HepG2 (cell line): ENCODE measurements around the gene SH2D6. TPM values are rescaled to one million over a fixed set of nuclear protein-coding genes. Genes with fewer than 3 reads are reported as not detected.

ENCODE experiments used
- ATAC-seq: fragments of 200-7000 bp; cut with Tn5 transposase; 3 replicates; pipeline ENCODE4 v1.9.1; 2020; ENCODE audit warnings: mild to moderate bottlenecking, moderate library complexity
- BruUV-seq: library from RNA; stranded (reverse); fragments of 400-500 nt; replicated peaks from 2 replicates; lab custom pipeline; 2021; lab: Mats Ljungman, UMichigan
- CTCF ChIA-PET: fragments of 300-600 bp; formaldehyde crosslinking; extraction: SDS; loops from one replicate; lab custom pipeline; 2021; ENCODE audit warnings: low total read pairs, inconsistent platforms, low intra/inter-chr PET ratio; lab: Yijun Ruan, JAX
- POLR2A ChIA-PET: fragments of 350-600 bp; sonication (Branson Sonifier 250); formaldehyde crosslinking; loops from one replicate; lab custom pipeline; 2020; ENCODE audit warnings: antibody characterized with exemption, inconsistent platforms; lab: Yijun Ruan, JAX
- DNase-seq: peaks from one replicate; pipeline ENCODE4 v3.0.0-alpha.2; 2015; ENCODE audit warnings: low spot score
- FAIRE-seq: peaks from 3 replicates; lab custom pipeline; 2011; peaks lifted over from hg19 to GRCh38; lab: Jason Lieb, UNC
- H2AFZ ChIP-seq: one replicate; pipeline ENCODE4 v1.6.1; 2011; ENCODE audit warnings: low read length, inconsistent platforms
- H3K27ac ChIP-seq: fragments of 300-600 bp; 3 replicates; pipeline ENCODE4 v1.8.0; 2011; ENCODE audit warnings: mixed run types, mild to moderate bottlenecking, mixed read lengths, low read length, inconsistent platforms; ENCODE audit not compliant: insufficient read depth; ENCODE audit errors: extremely low read length
- H3K27me3 ChIP-seq, 2 experiments: fragments of 200-600 bp in 1 of 2; 2 replicates in 1 of 2; 3 replicates in 1 of 2; pipeline versions ENCODE4 v1.6.0 to v1.8.0; 2011; ENCODE audit warnings: low read length in 2 of 2, mild to moderate bottlenecking in 2 of 2, moderate library complexity in 2 of 2, inconsistent platforms in 1 of 2; ENCODE audit not compliant: insufficient read depth in 2 of 2, control insufficient read depth in 1 of 2
- H3K36me3 ChIP-seq, 2 experiments: fragments of 200-600 bp in 1 of 2; replicated peaks in 1 of 2; 2 replicates in 1 of 2; 3 replicates in 1 of 2; pipeline versions ENCODE4 v1.5.1 to v1.8.0; 2011; ENCODE audit warnings: low read length in 2 of 2, inconsistent platforms in 1 of 2; ENCODE audit not compliant: insufficient read depth in 2 of 2, control insufficient read depth in 1 of 2
- H3K4me1 ChIP-seq: 2 replicates; pipeline ENCODE4 v1.5.1; 2012; ENCODE audit warnings: low read length, inconsistent platforms; ENCODE audit not compliant: insufficient read depth
- H3K4me2 ChIP-seq: 2 replicates; pipeline ENCODE4 v1.6.0; 2011; ENCODE audit warnings: low read depth, low read length, inconsistent platforms
- H3K4me3 ChIP-seq, 3 experiments: fragments of 200-600 bp in 1 of 3; sonication (generic), shearing (Covaris generic) in 1 of 3; replicated peaks in 1 of 3; 2 replicates each; pipeline ENCODE4 v1.5.1; 2011 to 2016; ENCODE audit warnings: low read length in 3 of 3, inconsistent platforms in 2 of 3, low read depth in 2 of 3, mild to moderate bottlenecking in 2 of 3, control low read depth in 1 of 3, mixed read lengths in 1 of 3; ENCODE audit not compliant: insufficient read depth in 1 of 3
- H3K79me2 ChIP-seq: one replicate; pipeline ENCODE4 v1.6.1; 2011; ENCODE audit warnings: low read length, inconsistent platforms; ENCODE audit not compliant: insufficient read depth
- H3K9ac ChIP-seq: 2 replicates; pipeline ENCODE4 v1.6.0; 2011; ENCODE audit warnings: mild to moderate bottlenecking, low read depth, low read length, inconsistent platforms; ENCODE audit not compliant: insufficient read depth
- H3K9me3 ChIP-seq: 2 replicates; pipeline ENCODE4 v1.5.1; 2012; ENCODE audit warnings: mild to moderate bottlenecking, low read length
- H4K20me1 ChIP-seq: 2 replicates; pipeline ENCODE4 v1.6.0; 2011; ENCODE audit warnings: inconsistent platforms, mild to moderate bottlenecking, low read length, moderate library complexity; ENCODE audit not compliant: insufficient read depth
- CHCHD3 ChIP-seq: sonication (generic); formaldehyde crosslinking; IDR thresholded peaks from 2 replicates; pipeline ENCODE4 v1.8.0; 2022; ENCODE audit warnings: mild to moderate bottlenecking, missing genetic modification reagents, moderate library complexity
- HIVEP1 ChIP-seq: sonication (generic); formaldehyde crosslinking; IDR thresholded peaks from 2 replicates; pipeline ENCODE4 v1.4.0; 2020; ENCODE audit warnings: mild to moderate bottlenecking, missing genetic modification reagents
- KLF6 ChIP-seq: IDR thresholded peaks from 2 replicates; pipeline ENCODE4 v1.8.0; 2016; ENCODE audit warnings: missing biosample characterization, missing genetic modification reagents
- NFATC3 ChIP-seq: sonication (generic); formaldehyde crosslinking; IDR thresholded peaks from 2 replicates; pipeline ENCODE4 v1.5.1; 2020; ENCODE audit warnings: mild to moderate bottlenecking, missing genetic modification reagents
- SYNCRIP ChIP-seq: fragments of 200-400 bp; formaldehyde crosslinking; IDR thresholded peaks from 2 replicates; pipeline ENCODE4 v1.6.1; 2018; ENCODE audit warnings: mild to moderate bottlenecking, low read depth, low read length; ENCODE audit not compliant: insufficient read depth
- TRIM24 ChIP-seq: sonication (generic); formaldehyde crosslinking; IDR thresholded peaks from 2 replicates; pipeline ENCODE4 v1.8.0; 2022; ENCODE audit warnings: mild to moderate bottlenecking, missing genetic modification reagents
- ZFP82 ChIP-seq: sonication (generic); formaldehyde crosslinking; IDR thresholded peaks from 2 replicates; pipeline ENCODE4 v1.5.1; 2020; ENCODE audit warnings: mild to moderate bottlenecking, missing genetic modification reagents, borderline replicate concordance
- ZNF441 ChIP-seq: sonication (generic); formaldehyde crosslinking; IDR thresholded peaks from 2 replicates; pipeline ENCODE4 v1.7.0; 2021; ENCODE audit warnings: missing genetic modification reagents, borderline replicate concordance
- ZNF530 ChIP-seq: sonication (generic); formaldehyde crosslinking; IDR thresholded peaks from 2 replicates; pipeline ENCODE4 v1.5.0; 2020; ENCODE audit warnings: low read depth, mild to moderate bottlenecking, missing genetic modification reagents
- ZNF670 ChIP-seq: sonication (generic); formaldehyde crosslinking; IDR thresholded peaks from 2 replicates; pipeline ENCODE4 v1.8.0; 2022; ENCODE audit warnings: mild to moderate bottlenecking, missing genetic modification reagents, borderline replicate concordance
- ZNF713 ChIP-seq: sonication (generic); formaldehyde crosslinking; IDR thresholded peaks from 2 replicates; pipeline ENCODE4 v1.4.0; 2020; ENCODE audit warnings: mild to moderate bottlenecking, missing genetic modification reagents
- ZNF720 ChIP-seq: sonication (generic); formaldehyde crosslinking; IDR thresholded peaks from 2 replicates; pipeline ENCODE4 v1.4.0; 2020; ENCODE audit warnings: missing genetic modification reagents
- WGBS: methylation state at CpG from one replicate; pipeline ENCODE4 v1.1.6; 2017; ENCODE audit warnings: low lambda C conversion rate; 5-methylcytosine and 5-hydroxymethylcytosine counted together
- in situ Hi-C: cut with HindIII; loops from 2 replicates; pipeline ENCODE4 v1.10.0; 2017; ENCODE audit warnings: low pct_unique_long_range_greater_than_20kb; ENCODE audit not compliant: extremely low pct_ligation_motif_present
- intact Hi-C: fragments of 100-400 bp; cut with micrococcal nuclease; formaldehyde crosslinking; loops from one replicate; pipeline ENCODE4 v1.10.0; 2022; ENCODE audit not compliant: unreplicated experiment
- polyA plus RNA-seq, 8 experiments: library from polyadenylated mRNA; depleted of rRNA in 3 of 8; stranded (reverse) in 7 of 8; unstranded in 1 of 8; fragments of >200 nt; fragmentation: Illumina TruSeq in 4 of 8; extraction: Trizol in 4 of 8; gene quantifications; 2 replicates each; pipeline versions ENCODE4 v1.2.1 to v1.2.3, GENCODE V29; 2011 to 2016; ENCODE audit warnings: low read depth in 4 of 8, missing spikeins in 1 of 8, mixed read lengths in 1 of 8; ENCODE audit not compliant: insufficient read depth in 1 of 8
- total RNA-seq, 5 experiments: library from RNA; depleted of rRNA; stranded (reverse); fragments of >200 nt; fragmentation: Illumina TruSeq; extraction: Trizol; gene quantifications; 2 replicates each; pipeline ENCODE4 v1.2.3, GENCODE V29; 2016; ENCODE audit warnings: low read depth in 1 of 5
- TF ChIP-seq, protein P1 (sequence below): IDR thresholded peaks from 2 replicates; pipeline ENCODE4 v1.6.1; 2016; ENCODE audit warnings: mild to moderate bottlenecking
- TF ChIP-seq, protein P2 (sequence below): IDR thresholded peaks from 2 replicates; pipeline ENCODE4 v1.6.1; 2016; ENCODE audit warnings: missing biosample characterization, missing genetic modification reagents, low read depth
- TF ChIP-seq, protein P3 (sequence below): sonication (generic); formaldehyde crosslinking; IDR thresholded peaks from 2 replicates; pipeline ENCODE4 v1.8.0; 2023; ENCODE audit warnings: mild to moderate bottlenecking, missing genetic modification reagents
- TF ChIP-seq, protein P4 (sequence below): sonication (generic); formaldehyde crosslinking; IDR thresholded peaks from 2 replicates; pipeline ENCODE4 v1.8.0; 2022; ENCODE audit warnings: mild to moderate bottlenecking, missing genetic modification reagents
- TF ChIP-seq, protein P5 (sequence below): sonication (generic); formaldehyde crosslinking; IDR thresholded peaks from 2 replicates; pipeline ENCODE4 v1.5.1; 2020; ENCODE audit warnings: missing genetic modification reagents, mild to moderate bottlenecking, borderline replicate concordance
- TF ChIP-seq, protein P6 (sequence below): sonication (generic); formaldehyde crosslinking; IDR thresholded peaks from 2 replicates; pipeline ENCODE4 v1.5.0; 2020; ENCODE audit warnings: missing genetic modification reagents

SH2D6 gene
- total and polyA plus RNA-seq, 2 of the 13 experiments (the other 11 are each of a cell fraction or from before 2014, with no cell fraction given) = 0.11 to 0.26 TPM

DNA sequence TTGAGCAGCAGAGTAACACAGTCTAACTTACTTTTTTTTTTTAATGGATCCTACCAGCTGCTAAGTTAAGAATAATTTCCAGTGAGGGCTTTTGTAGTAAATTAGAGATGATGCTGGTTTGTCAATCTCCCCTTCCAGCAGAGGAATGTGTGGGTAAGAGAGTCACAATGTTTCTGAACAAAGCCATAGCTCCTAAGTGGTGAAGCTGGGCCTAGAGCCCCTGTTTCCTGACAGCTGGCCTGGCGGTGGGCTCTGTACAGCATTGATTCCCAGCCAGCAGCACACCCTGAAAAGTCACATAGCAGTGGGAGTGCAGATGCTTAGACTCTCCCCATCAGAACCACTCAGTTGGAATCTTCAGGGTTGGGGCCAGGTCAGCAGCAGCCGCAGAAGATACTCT is 32.8 kb upstream of the SH2D6 start:
- H3K36me3 ChIP-seq = peaks cover 0 to 6% of the 10 kb centered on the region in 2 experiments; a peak in 3 of 5 replicates
- no peaks in the 10 kb centered on the region for H3K9me3 ChIP-seq
- in situ Hi-C loops = no loop called here
- no TSS peak for BruUV-seq
- no peaks in the 10 kb centered on the region for H3K79me2 ChIP-seq
- no peak overlapping the region for H3K9ac ChIP-seq
- no peak for ATAC-seq
- H3K27me3 ChIP-seq = no peaks in the 10 kb centered on the region
- H3K4me3 ChIP-seq = no peak overlapping the region
- no peak for FAIRE-seq
- no peak overlapping the region for H3K27ac ChIP-seq
- no peaks in the 10 kb centered on the region for H4K20me1 ChIP-seq
- H3K4me2 ChIP-seq = no peak overlapping the region
- H3K4me1 ChIP-seq = no peaks in the 10 kb centered on the region
- H2AFZ ChIP-seq = no peak overlapping the region
- WGBS = 100% methylated on average over 2 of the region's 2 CpGs
- POLR2A ChIA-PET = interaction anchor here (2.2 kb wide), 1 partner anchor 210 kb away, joined by 5 read pairs; the partner anchor contains the start of gene RNF181
- DNase-seq = no peak
- CTCF ChIA-PET = no interaction called here
- intact Hi-C loops = no loop called here
- no peak for TF ChIP-seq ZNF713 (CRISPR knock-in tag)
- TF ChIP-seq, protein P1, sequence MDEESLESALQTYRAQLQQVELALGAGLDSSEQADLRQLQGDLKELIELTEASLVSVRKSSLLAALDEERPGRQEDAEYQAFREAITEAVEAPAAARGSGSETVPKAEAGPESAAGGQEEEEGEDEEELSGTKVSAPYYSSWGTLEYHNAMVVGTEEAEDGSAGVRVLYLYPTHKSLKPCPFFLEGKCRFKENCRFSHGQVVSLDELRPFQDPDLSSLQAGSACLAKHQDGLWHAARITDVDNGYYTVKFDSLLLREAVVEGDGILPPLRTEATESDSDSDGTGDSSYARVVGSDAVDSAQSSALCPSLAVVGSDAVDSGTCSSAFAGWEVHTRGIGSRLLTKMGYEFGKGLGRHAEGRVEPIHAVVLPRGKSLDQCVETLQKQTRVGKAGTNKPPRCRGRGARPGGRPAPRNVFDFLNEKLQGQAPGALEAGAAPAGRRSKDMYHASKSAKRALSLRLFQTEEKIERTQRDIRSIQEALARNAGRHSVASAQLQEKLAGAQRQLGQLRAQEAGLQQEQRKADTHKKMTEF (CRISPR knock-in tag) = no peak
- TF ChIP-seq, protein P2, sequence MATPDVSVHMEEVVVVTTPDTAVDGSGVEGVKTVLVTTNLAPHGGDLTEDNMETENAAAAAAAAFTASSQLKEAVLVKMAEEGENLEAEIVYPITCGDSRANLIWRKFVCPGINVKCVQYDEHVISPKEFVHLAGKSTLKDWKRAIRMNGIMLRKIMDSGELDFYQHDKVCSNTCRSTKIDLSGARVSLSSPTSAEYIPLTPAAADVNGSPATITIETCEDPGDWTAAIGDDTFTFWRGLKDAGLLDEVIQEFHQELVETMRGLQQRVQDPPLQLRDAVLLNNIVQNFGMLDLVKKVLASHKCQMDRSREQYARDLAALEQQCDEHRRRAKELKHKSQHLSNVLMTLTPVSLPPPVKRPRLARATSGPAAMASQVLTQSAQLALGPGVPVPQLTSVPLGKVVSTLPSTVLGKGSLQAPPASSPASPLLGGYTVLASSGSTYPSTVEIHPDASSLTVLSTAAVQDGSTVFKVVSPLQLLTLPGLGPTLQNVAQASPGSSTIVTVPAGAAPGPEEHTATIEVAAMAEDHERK (CRISPR knock-in tag) = no peak
- TF ChIP-seq NFATC3 (CRISPR knock-in tag) = no peak
- TF ChIP-seq CHCHD3 (CRISPR knock-in tag) = no peak
- TF ChIP-seq ZNF441 (CRISPR knock-in tag) = no peak
- no peak for TF ChIP-seq HIVEP1
- TF ChIP-seq, protein P3, sequence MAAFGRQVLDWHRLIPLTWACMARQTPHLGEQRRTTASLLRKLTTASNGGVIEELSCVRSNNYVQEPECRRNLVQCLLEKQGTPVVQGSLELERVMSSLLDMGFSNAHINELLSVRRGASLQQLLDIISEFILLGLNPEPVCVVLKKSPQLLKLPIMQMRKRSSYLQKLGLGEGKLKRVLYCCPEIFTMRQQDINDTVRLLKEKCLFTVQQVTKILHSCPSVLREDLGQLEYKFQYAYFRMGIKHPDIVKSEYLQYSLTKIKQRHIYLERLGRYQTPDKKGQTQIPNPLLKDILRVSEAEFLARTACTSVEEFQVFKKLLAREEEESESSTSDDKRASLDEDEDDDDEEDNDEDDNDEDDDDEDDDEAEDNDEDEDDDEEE (CRISPR knock-in tag) = no peak
- TF ChIP-seq TRIM24 (CRISPR knock-in tag) = no peak
- TF ChIP-seq, protein P4, sequence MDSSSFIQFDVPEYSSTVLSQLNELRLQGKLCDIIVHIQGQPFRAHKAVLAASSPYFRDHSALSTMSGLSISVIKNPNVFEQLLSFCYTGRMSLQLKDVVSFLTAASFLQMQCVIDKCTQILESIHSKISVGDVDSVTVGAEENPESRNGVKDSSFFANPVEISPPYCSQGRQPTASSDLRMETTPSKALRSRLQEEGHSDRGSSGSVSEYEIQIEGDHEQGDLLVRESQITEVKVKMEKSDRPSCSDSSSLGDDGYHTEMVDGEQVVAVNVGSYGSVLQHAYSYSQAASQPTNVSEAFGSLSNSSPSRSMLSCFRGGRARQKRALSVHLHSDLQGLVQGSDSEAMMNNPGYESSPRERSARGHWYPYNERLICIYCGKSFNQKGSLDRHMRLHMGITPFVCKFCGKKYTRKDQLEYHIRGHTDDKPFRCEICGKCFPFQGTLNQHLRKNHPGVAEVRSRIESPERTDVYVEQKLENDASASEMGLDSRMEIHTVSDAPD = no peak
- no peak for TF ChIP-seq ZNF670 (CRISPR knock-in tag)
- TF ChIP-seq SYNCRIP = no peak
- no peak for TF ChIP-seq ZNF720 (CRISPR knock-in tag)
- no peak for TF ChIP-seq KLF6
- TF ChIP-seq ZNF530 (CRISPR knock-in tag) = no peak
- no peak for TF ChIP-seq ZFP82
- TF ChIP-seq, protein P5, sequence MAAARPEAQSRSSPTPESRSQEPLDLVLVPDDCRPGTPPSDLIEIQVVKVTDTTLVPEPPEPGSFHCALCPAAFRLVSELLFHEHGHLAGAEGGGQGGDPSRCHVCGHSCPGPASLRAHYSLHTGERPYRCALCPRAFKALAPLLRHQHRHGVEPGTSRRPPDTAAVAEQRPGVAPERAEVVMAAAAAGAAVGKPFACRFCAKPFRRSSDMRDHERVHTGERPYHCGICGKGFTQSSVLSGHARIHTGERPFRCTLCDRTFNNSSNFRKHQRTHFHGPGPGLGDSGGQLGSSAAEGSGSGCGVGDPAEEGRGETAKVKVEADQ (CRISPR knock-in tag) = no peak
- TF ChIP-seq, protein P6, sequence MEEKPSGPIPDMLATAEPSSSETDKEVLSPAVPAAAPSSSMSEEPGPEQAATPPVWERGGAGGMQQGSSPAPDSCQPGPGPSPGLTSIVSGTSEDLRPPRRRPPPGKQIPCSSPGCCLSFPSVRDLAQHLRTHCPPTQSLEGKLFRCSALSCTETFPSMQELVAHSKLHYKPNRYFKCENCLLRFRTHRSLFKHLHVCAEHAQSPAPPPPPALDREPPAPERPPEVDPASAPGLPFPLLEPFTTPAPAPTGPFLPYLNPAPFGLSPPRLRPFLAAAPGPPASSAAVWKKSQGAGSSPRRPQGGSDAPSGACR (CRISPR knock-in tag) = no peak
